ENCODE data around the gene SCN10A.

DNA sequence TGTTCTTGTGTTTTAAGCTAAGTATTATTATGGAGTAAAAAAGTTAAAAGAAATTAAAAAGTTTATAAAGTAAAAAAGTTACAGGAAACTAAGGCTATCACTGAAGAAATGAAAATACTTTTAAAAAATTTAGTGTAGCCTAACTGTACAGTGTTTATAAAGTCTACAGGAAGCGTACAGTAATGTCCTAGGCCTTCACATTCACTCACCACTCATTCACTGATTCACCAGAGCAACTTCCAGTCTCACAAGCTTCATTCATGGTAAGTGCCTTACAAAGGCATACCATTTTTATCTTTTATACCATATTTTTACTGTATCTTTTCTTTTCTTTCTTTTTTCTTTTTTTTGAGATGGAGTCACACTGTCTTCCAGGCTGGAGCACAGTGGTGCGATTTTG, 125.8 kb downstream of the SCN10A start:
- TF ChIP-seq POLR2A (IDR thresholded peaks at IDR 0.05; ENCODE audit: low read depth, low read length) (no peak), TAF1 (IDR thresholded peaks at IDR 0.05; ENCODE audit: low read depth, low read length) (no peak), POLR2AphosphoS5 (IDR thresholded peaks at IDR 0.05; ENCODE audit: low read depth, low read length) (no peak), POU2F2 (IDR thresholded peaks at IDR 0.05; ENCODE audit: low read depth, low read length) (no peak)

Data from GM12891 (cell line).